H1 (cell line): ENCODE measurements around the gene NAA10. TPM values are rescaled to one million over a fixed set of nuclear protein-coding genes. Genes with fewer than 3 reads are reported as not detected.

Experiments used
- CTCF ChIA-PET: fragments of 300-600 bp; sonication (Branson Sonifier 250); formaldehyde crosslinking; loops from one replicate; lab custom pipeline; 2021; ENCODE audit not compliant: partially characterized antibody; lab: Charles Lee
- POLR2A ChIA-PET: fragments of 300-600 bp; sonication (Branson Sonifier 250); formaldehyde crosslinking; loops from one replicate; lab custom pipeline; 2021; ENCODE audit warnings: inconsistent platforms; ENCODE audit not compliant: partially characterized antibody; lab: Charles Lee
- DNase-seq, 2 experiments: peaks; one replicate each; pipeline versions ENCODE4 v3.0.0 to v3.0.0-alpha.2; 2010 to 2022; ENCODE audit warnings: low spot score in 2 of 2, low read depth in 1 of 2, mixed read lengths in 1 of 2
- FAIRE-seq: peaks from 2 replicates; lab custom pipeline; 2011; peaks lifted over from hg19 to GRCh38; lab: Jason Lieb, UNC
- H2AFZ ChIP-seq: 2 replicates; pipeline ENCODE4 v1.8.1; 2012; ENCODE audit warnings: low read length, inconsistent platforms
- H2AK5ac ChIP-seq: 2 replicates; pipeline ENCODE4 v1.6.1; 2013; ENCODE audit warnings: low read depth, low read length
- H2BK120ac ChIP-seq: replicated peaks from 2 replicates; pipeline ENCODE3; 2013; ENCODE audit warnings: low read depth, low read length, inconsistent platforms
- H2BK12ac ChIP-seq: 2 replicates; pipeline ENCODE4 v1.6.1; 2013; ENCODE audit warnings: low read depth, low read length
- H2BK15ac ChIP-seq: 2 replicates; pipeline ENCODE4 v1.6.1; 2013; ENCODE audit warnings: low read length
- H2BK20ac ChIP-seq: 2 replicates; pipeline ENCODE4 v1.6.1; 2013; ENCODE audit warnings: low read length
- H2BK5ac ChIP-seq: 2 replicates; pipeline ENCODE4 v1.6.1; 2013; ENCODE audit warnings: low read depth, low read length
- H3K14ac ChIP-seq: 2 replicates; pipeline ENCODE4 v1.6.1; 2013; ENCODE audit warnings: inconsistent platforms; ENCODE audit not compliant: insufficient read length
- H3K18ac ChIP-seq: 2 replicates; pipeline ENCODE4 v1.6.1; 2013; ENCODE audit warnings: low read length; ENCODE audit errors: extremely low read depth
- H3K23ac ChIP-seq: 2 replicates; pipeline ENCODE4 v1.6.1; 2013; ENCODE audit warnings: inconsistent platforms; ENCODE audit not compliant: insufficient read length
- H3K23me2 ChIP-seq: 2 replicates; pipeline ENCODE4 v1.6.1; 2013; ENCODE audit warnings: low read depth, low read length
- H3K27ac ChIP-seq: 2 replicates; pipeline ENCODE4 v1.6.1; 2011; ENCODE audit warnings: low read depth, low read length, inconsistent platforms
- H3K27me3 ChIP-seq, 4 experiments: replicated peaks in 1 of 4; 1 replicate in 1 of 4; 2 replicates in 3 of 4; pipeline versions ENCODE4 v1.6.1 to v1.8.1; 2011 to 2013; ENCODE audit warnings: low read length in 3 of 4, mild to moderate bottlenecking in 3 of 4, inconsistent platforms in 2 of 4, mixed read lengths in 2 of 4, moderate library complexity in 1 of 4; ENCODE audit not compliant: control insufficient read depth in 3 of 4, insufficient read depth in 3 of 4; ENCODE audit errors: extremely low read depth in 1 of 4
- H3K36me3 ChIP-seq, 4 experiments: 2 replicates each; pipeline versions ENCODE4 v1.6.1 to v1.8.1; 2011 to 2013; ENCODE audit warnings: mild to moderate bottlenecking in 4 of 4, low read length in 3 of 4, moderate library complexity in 2 of 4, control low read depth in 1 of 4, inconsistent platforms in 1 of 4; ENCODE audit not compliant: insufficient read depth in 4 of 4, control insufficient read depth in 2 of 4
- H3K4ac ChIP-seq: replicated peaks from 2 replicates; pipeline ENCODE3; 2013; ENCODE audit warnings: low read length, low read depth, mixed read lengths, inconsistent platforms; ENCODE audit not compliant: insufficient read length
- H3K4me1 ChIP-seq, 4 experiments: replicated peaks in 1 of 4; 1 replicate in 1 of 4; 2 replicates in 3 of 4; pipeline versions ENCODE4 v1.6.1 to v1.8.1; 2011 to 2013; ENCODE audit warnings: low read length in 3 of 4, inconsistent platforms in 2 of 4, mixed read lengths in 1 of 4; ENCODE audit not compliant: insufficient read depth in 4 of 4, control insufficient read depth in 3 of 4
- H3K4me2 ChIP-seq, 2 experiments: 2 replicates each; pipeline versions ENCODE4 v1.6.1 to v1.8.1; 2011 to 2013; ENCODE audit warnings: low read depth in 2 of 2, low read length in 2 of 2, control low read depth in 1 of 2, inconsistent platforms in 1 of 2, mild to moderate bottlenecking in 1 of 2; ENCODE audit not compliant: insufficient read depth in 1 of 2
- H3K4me3 ChIP-seq, 4 experiments: fragments of 200-600, 300-600 bp in 1 of 4; sonication (generic), shearing (Covaris generic), sonication (Bioruptor Twin) in 1 of 4; 2 replicates each; pipeline versions ENCODE4 v1.5.1 to v1.8.1; 2011 to 2016; ENCODE audit warnings: low read length in 4 of 4, low read depth in 3 of 4, control low read depth in 2 of 4, inconsistent platforms in 2 of 4, mild to moderate bottlenecking in 2 of 4, mixed read lengths in 1 of 4, moderate library complexity in 1 of 4; ENCODE audit not compliant: insufficient read depth in 2 of 4; ENCODE audit errors: extremely low read depth in 1 of 4
- H3K56ac ChIP-seq: replicated peaks from 2 replicates; pipeline ENCODE3; 2013; ENCODE audit warnings: low read depth, mild to moderate bottlenecking, mixed read lengths, low read length, inconsistent platforms; ENCODE audit not compliant: insufficient read length
- H3K79me1 ChIP-seq: 2 replicates; pipeline ENCODE4 v1.6.1; 2013; ENCODE audit warnings: low read depth, low read length, control low read depth
- H3K79me2 ChIP-seq, 2 experiments: 2 replicates each; pipeline versions ENCODE4 v1.6.1 to v1.8.1; 2012 to 2013; ENCODE audit warnings: low read length in 2 of 2, mild to moderate bottlenecking in 2 of 2, inconsistent platforms in 1 of 2; ENCODE audit not compliant: insufficient read depth in 2 of 2, control insufficient read depth in 1 of 2
- H3K9ac ChIP-seq, 4 experiments: replicated peaks in 1 of 4; 1 replicate in 1 of 4; 2 replicates in 3 of 4; pipeline versions ENCODE4 v1.6.1 to v1.8.1; 2011 to 2013; ENCODE audit warnings: low read depth in 3 of 4, low read length in 3 of 4, control low read depth in 2 of 4, mild to moderate bottlenecking in 2 of 4, moderate library complexity in 2 of 4, inconsistent platforms in 1 of 4; ENCODE audit errors: extremely low read depth in 1 of 4
- H3K9me3 ChIP-seq, 2 experiments: 2 replicates each; pipeline versions ENCODE4 v1.6.1 to v1.8.1; 2012 to 2013; ENCODE audit warnings: mild to moderate bottlenecking in 2 of 2, moderate library complexity in 2 of 2, control low read depth in 1 of 2, inconsistent platforms in 1 of 2, low read depth in 1 of 2, low read length in 1 of 2, mixed read lengths in 1 of 2; ENCODE audit not compliant: insufficient read depth in 2 of 2
- H4K20me1 ChIP-seq, 2 experiments: replicated peaks in 1 of 2; 2 replicates each; pipeline versions ENCODE3 to v1.8.1; 2011 to 2013; ENCODE audit warnings: inconsistent platforms in 2 of 2, low read length in 2 of 2, mild to moderate bottlenecking in 1 of 2; ENCODE audit not compliant: insufficient read depth in 2 of 2, control insufficient read depth in 1 of 2
- H4K5ac ChIP-seq: 2 replicates; pipeline ENCODE4 v1.6.1; 2013; ENCODE audit warnings: low read length, low read depth, mixed read lengths, inconsistent platforms; ENCODE audit not compliant: insufficient read length
- H4K8ac ChIP-seq: 2 replicates; pipeline ENCODE4 v1.8.0; 2013; ENCODE audit warnings: mild to moderate bottlenecking, moderate library complexity, low read length, inconsistent platforms; ENCODE audit not compliant: insufficient read depth; ENCODE audit errors: extremely low read depth
- H4K91ac ChIP-seq: replicated peaks from 2 replicates; pipeline ENCODE3; 2013; ENCODE audit warnings: low read length, mixed read lengths, inconsistent platforms; ENCODE audit not compliant: insufficient read length
- BCL11A ChIP-seq, 2 experiments: IDR thresholded peaks; one replicate each; pipeline ENCODE4 v1.6.1; 2011; ENCODE audit warnings: low read depth in 2 of 2, low read length in 2 of 2, mild to moderate bottlenecking in 2 of 2
- CEBPB ChIP-seq: IDR thresholded peaks from 2 replicates; pipeline ENCODE4 v1.6.1; 2012; ENCODE audit warnings: low read depth, low read length
- CTBP2 ChIP-seq: IDR thresholded peaks from 2 replicates; pipeline ENCODE4 v1.7.0; 2011; ENCODE audit warnings: borderline replicate concordance, mild to moderate bottlenecking, moderate library complexity, mixed read lengths, low read length; ENCODE audit not compliant: insufficient read depth, insufficient read length
- GABPA ChIP-seq: IDR thresholded peaks from 2 replicates; pipeline ENCODE4 v1.6.1; 2011; ENCODE audit warnings: mild to moderate bottlenecking, low read length, moderate library complexity, borderline replicate concordance; ENCODE audit not compliant: insufficient read depth
- HDAC2 ChIP-seq, 2 experiments: fragments of 300-600 bp in 1 of 2; sonication (generic) in 1 of 2; IDR thresholded peaks; 2 replicates each; pipeline ENCODE4 v1.6.1; 2011 to 2012; ENCODE audit warnings: low read depth in 2 of 2, low read length in 2 of 2, mild to moderate bottlenecking in 2 of 2, moderate library complexity in 2 of 2, borderline replicate concordance in 1 of 2, inconsistent platforms in 1 of 2
- KDM5A ChIP-seq: fragments of 200-600 bp; IDR thresholded peaks from 2 replicates; pipeline ENCODE4 v1.7.1; 2012; ENCODE audit warnings: mild to moderate bottlenecking, low read length, inconsistent platforms, mixed read lengths
- RFX5 ChIP-seq: IDR thresholded peaks from 2 replicates; pipeline ENCODE4 v1.6.1; 2011; ENCODE audit warnings: low read depth, low read length, improper control_type of control experiment, borderline replicate concordance
- SIN3A ChIP-seq, 2 experiments: IDR thresholded peaks in 1 of 2; conservative IDR thresholded peaks in 1 of 2; 2 replicates each; pipeline ENCODE4 v1.6.1; 2011 to 2012; ENCODE audit warnings: low read length in 2 of 2, improper control_type of control experiment in 1 of 2, low read depth in 1 of 2, mild to moderate bottlenecking in 1 of 2
- SP1 ChIP-seq: IDR thresholded peaks from 2 replicates; pipeline ENCODE4 v1.6.1; 2011; ENCODE audit warnings: low read depth, low read length
- TCF12 ChIP-seq: IDR thresholded peaks from 2 replicates; pipeline ENCODE4 v1.6.1; 2011; ENCODE audit warnings: low read depth, mild to moderate bottlenecking, low read length
- USF2 ChIP-seq: IDR thresholded peaks from 2 replicates; pipeline ENCODE4 v1.6.1; 2011; ENCODE audit warnings: low read length, improper control_type of control experiment
- ZNF274 ChIP-seq: IDR thresholded peaks from 2 replicates; pipeline ENCODE4 v1.7.0; 2012; ENCODE audit warnings: low read length, borderline replicate concordance; ENCODE audit errors: extremely low read depth
- WGBS, 2 experiments: shearing (Covaris generic) in 1 of 2; methylation state at CpG; one replicate each; pipeline versions ENCODE4 v1.1.6 to v1.1.7; 2013 to 2015; ENCODE audit warnings: low lambda C conversion rate in 2 of 2, mixed read lengths in 2 of 2, inconsistent platforms in 1 of 2, low coverage in 1 of 2, missing lambda C conversion rate in 1 of 2; ENCODE audit not compliant: insufficient replicate concordance in 2 of 2, insufficient coverage in 1 of 2, insufficient read length in 1 of 2; ENCODE audit errors: extremely low coverage in 1 of 2, missing lambda C conversion rate in 1 of 2; 5-methylcytosine and 5-hydroxymethylcytosine counted together
- polyA plus RNA-seq, 7 experiments: library from polyadenylated mRNA; depleted of rRNA in 3 of 7; stranded (reverse) in 5 of 7; unstranded in 2 of 7; fragments of >200 nt in 5 of 7; fragments of 200-250 nt in 2 of 7; gene quantifications; 1 replicate in 5 of 7; 2 replicates in 1 of 7; 4 replicates in 1 of 7; pipeline versions ENCODE4 v1.2.1 to v1.2.3, GENCODE V29; 2011 to 2013; ENCODE audit warnings: missing spikeins in 2 of 7, mixed read lengths in 2 of 7
- total RNA-seq: library from RNA; stranded (reverse); fragmentation: NEBNext Ultra II Directional; extraction: Animal tissue kit (Norgen Biotek cat#: 25700); gene quantifications from 2 replicates; pipeline ENCODE4 v1.2.1, GENCODE V29; 2021

NAA10 gene
- total and polyA plus RNA-seq, 2 of the 8 experiments (the other 6 are each of a cell fraction or from before 2014, with no cell fraction given): 80.4 to 98.8 TPM

- no peak overlapping the region for H3K23ac ChIP-seq
- ChIA-PET CTCF (interaction anchor here (0.8 kb wide), 1 partner anchor 116 kb away, joined by 3 read pairs; no protein-coding TSS in a partner anchor), POLR2A (interaction anchor here (1.0 to 1.2 kb wide), 4 partner anchors 10 to 78 kb away, joined by 3 read pairs; no protein-coding TSS in a partner anchor)
- no peak overlapping the region for H3K9ac ChIP-seq
- no peak overlapping the region for H3K4me2 ChIP-seq
- peak overlapping the region; percentile 10 for H2BK120ac ChIP-seq
- H3K4ac ChIP-seq: no peak overlapping the region
- peaks cover 8% of the 10 kb centered on the region; the same call in 1 of the 2 replicates for H3K23me2 ChIP-seq
- H3K56ac ChIP-seq: no peak overlapping the region
- no peaks in the 10 kb centered on the region for H3K9me3 ChIP-seq
- H4K20me1 ChIP-seq: peaks cover 0 to 4% of the 10 kb centered on the region in 2 experiments
- H4K5ac ChIP-seq: no peak overlapping the region
- H3K79me2 ChIP-seq: no peaks in the 10 kb centered on the region; a peak in 1 of 4 replicates
- H4K8ac ChIP-seq: no peak overlapping the region
- no peak overlapping the region for H2AK5ac ChIP-seq
- peaks cover 4 to 52% (median 34%) of the 10 kb centered on the region in 4 experiments for H3K4me1 ChIP-seq
- no peak overlapping the region for H3K4me3 ChIP-seq
- H3K79me1 ChIP-seq: no peaks in the 10 kb centered on the region
- H3K18ac ChIP-seq: no peak overlapping the region
- no peak for TF ChIP-seq RFX5
- no peak for TF ChIP-seq CTBP2
- no peak for TF ChIP-seq KDM5A
- TF ChIP-seq CEBPB: no peak
- TF ChIP-seq GABPA: no peak
- TF ChIP-seq USF2: no peak
- no peak for TF ChIP-seq ZNF274
- TF ChIP-seq HDAC2 (IDR thresholded peaks at IDR 0.05; ENCODE audit: borderline replicate concordance in 1 of 2, low read depth in 2 of 2, low read length in 2 of 2): no peak
- no peak for TF ChIP-seq SP1
- TF ChIP-seq BCL11A (IDR thresholded peaks at IDR 0.05; ENCODE audit: low read depth in 2 of 2, low read length in 2 of 2): no peak
- TF ChIP-seq TCF12: no peak
- TF ChIP-seq SIN3A (conservative IDR thresholded peaks at IDR 0.05 in 1 of 2, IDR thresholded peaks at IDR 0.05 in 1 of 2; ENCODE audit: low read depth in 1 of 2, low read length in 2 of 2): no peak
- H2BK5ac ChIP-seq: no peak overlapping the region
- H4K91ac ChIP-seq: no peak overlapping the region
- WGBS, 2 experiments: 83% methylated on average over 1 of the region's 8 CpGs; no CpG with 5 or more reads in 1 of the 2 experiments
- no peak overlapping the region for H3K14ac ChIP-seq
- H2BK20ac ChIP-seq: no peak overlapping the region
- no peaks in the 10 kb centered on the region for H3K36me3 ChIP-seq
- H2BK15ac ChIP-seq: no peak overlapping the region
- H3K27ac ChIP-seq: no peak overlapping the region
- no peak overlapping the region for H2BK12ac ChIP-seq
- peaks cover 0 to 8% (median 0%) of the 10 kb centered on the region in 4 experiments; a peak in 2 of 7 replicates for H3K27me3 ChIP-seq
- FAIRE-seq: no peak
- no peak overlapping the region for H2AFZ ChIP-seq
- no peak for DNase-seq
These were observed 52.7 kb downstream of the NAA10 start for GRCh38 chrX:153882086-153882498.
